Right lobe of liver (tissue), 4 donors: ENCODE results near the gene GGT6.
"Not testable (repeated sequence)": the region's sequence is repeated elsewhere in the genome, so short reads cannot be mapped to it uniquely, and the experiment has no call there.

Experiments used
- CTCF ChIP-seq, 4 donors: fragments of 200-600 bp in 3 of 4; fragments of 450-650 bp in 1 of 4; IDR thresholded peaks; one replicate each; pipeline versions ENCODE4 v1.5.1 to v1.8.0; 2016 to 2022; ENCODE audit warnings: antibody characterized with exemption in 4 of 4, mild to moderate bottlenecking in 2 of 4
- POLR2A ChIP-seq: fragments of 450-650 bp; IDR thresholded peaks from one replicate; pipeline ENCODE4 v1.6.1; 2017; ENCODE audit warnings: antibody characterized with exemption, mild to moderate bottlenecking
- donor health status: DM: no; HTN: no; CAD: no.
- donor health status: DM: no; HTN: no; CAD: no.
- donor health status: DM: no; HTN: yes; CAD: no.

GRCh38 chr17:4595685-4596342 is 35.4 kb upstream of the GGT6 start:
- TF ChIP-seq CTCF (IDR thresholded peaks at IDR 0.05); POLR2A: not testable (repeated sequence)
